ENCODE measurements around the gene NUDT13.
A peak's percentile ranks its signal among the peaks of the same experiment; 100 is the strongest.
"Not testable (repeated sequence)": the region's sequence is repeated elsewhere in the genome, so short reads cannot be mapped to it uniquely, and the experiment has no call there.

Gene NUDT13

GRCh38 chr10:73106301-73106700 lies 4.0 kb upstream of the NUDT13 start:
- DNase-seq: no peak

GRCh38 chr10:73109248-73109652 lies 1.0 kb upstream of the NUDT13 start:
- DNase-seq: not testable (repeated sequence)

- DNase-seq: not testable (repeated sequence)
Measured at GRCh38 chr10:73112032-73112431, 1.8 kb downstream of the NUDT13 start.

GRCh38 chr10:73113551-73113950 lies 3.3 kb downstream of the NUDT13 start:
- DNase-seq: no peak

GRCh38 chr10:73116017-73116416 lies 5.8 kb downstream of the NUDT13 start:
- no peak for DNase-seq

GRCh38 chr10:73117976-73118743 lies 7.9 kb downstream of the NUDT13 start:
- DNase-seq: no peak

GRCh38 chr10:73119457-73119856 lies 9.2 kb downstream of the NUDT13 start:
- no peak for DNase-seq

- DNase-seq: no peak
Measured at GRCh38 chr10:73119952-73120351, 9.7 kb downstream of the NUDT13 start.

- DNase-seq: no peak
Measured at GRCh38 chr10:73126343-73126742, 16.1 kb downstream of the NUDT13 start.

GRCh38 chr10:73131301-73131700 lies 21.0 kb downstream of the NUDT13 start:
- no peak for DNase-seq

- no peak for DNase-seq
Measured at GRCh38 chr10:73131913-73132686, 21.8 kb downstream of the NUDT13 start.

GRCh38 chr10:73134727-73135126 lies 24.5 kb downstream of the NUDT13 start:
- DNase-seq: no peak

- no peak for DNase-seq
Measured at GRCh38 chr10:73136627-73137026, 26.4 kb downstream of the NUDT13 start.

- no peak for DNase-seq
Measured at GRCh38 chr10:73139251-73139650, 29.0 kb downstream of the NUDT13 start.

- DNase-seq: no peak
Measured at GRCh38 chr10:73141603-73142002, 31.3 kb downstream of the NUDT13 start.

GRCh38 chr10:73150633-73151413 lies 40.6 kb downstream of the NUDT13 start:
- DNase-seq: not testable (repeated sequence)

GRCh38 chr10:73152009-73152408 lies 41.8 kb downstream of the NUDT13 start:
- no peak for DNase-seq

GRCh38 chr10:73156054-73156453 lies 45.8 kb downstream of the NUDT13 start:
- no peak for DNase-seq

- DNase-seq: peak; percentile 5
Measured at GRCh38 chr10:73159038-73159648, 48.9 kb downstream of the NUDT13 start.

GRCh38 chr10:73161079-73161478 lies 50.8 kb downstream of the NUDT13 start:
- DNase-seq: no peak

- no peak for DNase-seq
Measured at GRCh38 chr10:73161662-73162061, 51.4 kb downstream of the NUDT13 start.

GRCh38 chr10:73163096-73163495 lies 52.8 kb downstream of the NUDT13 start:
- DNase-seq: no peak

- no peak for DNase-seq
Measured at GRCh38 chr10:73166972-73167371, 56.7 kb downstream of the NUDT13 start.

Data from NCI-H2227 treated with DMSO at 0.1 percent for 48 hours (cell line).